NAMALWA (cell line): ENCODE results near the gene PCNX1.
"Not testable (repeated sequence)": the region's sequence is repeated elsewhere in the genome, so short reads cannot be mapped to it uniquely, and the experiment has no call there.

Experiments
- DNase-seq: peaks from one replicate; pipeline ENCODE4 v3.0.0-alpha.2; 2015; ENCODE audit warnings: low spot score

Gene PCNX1

GRCh38 chr14:70916300-70916699, 9.0 kb downstream of the PCNX1 start:
- DNase-seq: no peak

- DNase-seq: no peak
These were observed 9.5 kb downstream of the PCNX1 start for GRCh38 chr14:70916799-70917198.

- DNase-seq: no peak
These were observed 10.4 kb downstream of the PCNX1 start for GRCh38 chr14:70917633-70918032.

GRCh38 chr14:70919774-70920173, 12.5 kb downstream of the PCNX1 start:
- DNase-seq: no peak

- DNase-seq: no peak
These were observed 13.3 kb downstream of the PCNX1 start for GRCh38 chr14:70920608-70921007.

GRCh38 chr14:70921669-70922068, 14.4 kb downstream of the PCNX1 start:
- DNase-seq: no peak

- DNase-seq: no peak
These were observed 17.3 kb downstream of the PCNX1 start for GRCh38 chr14:70924521-70924920.

GRCh38 chr14:70926235-70926830, 19.1 kb downstream of the PCNX1 start:
- no peak for DNase-seq

- no peak for DNase-seq
These were observed 23.7 kb downstream of the PCNX1 start for GRCh38 chr14:70931008-70931407.

GRCh38 chr14:70934084-70934483, 26.8 kb downstream of the PCNX1 start:
- no peak for DNase-seq

GRCh38 chr14:70934502-70935134, 27.4 kb downstream of the PCNX1 start:
- no peak for DNase-seq

GRCh38 chr14:70935135-70935534, 27.9 kb downstream of the PCNX1 start:
- DNase-seq: no peak

GRCh38 chr14:70939693-70940092, 32.4 kb downstream of the PCNX1 start:
- not testable (repeated sequence) for DNase-seq

- not testable (repeated sequence) for DNase-seq
These were observed 34.5 kb downstream of the PCNX1 start for GRCh38 chr14:70941637-70942341.

- DNase-seq: no peak
These were observed 35.1 kb downstream of the PCNX1 start for GRCh38 chr14:70942342-70942706.

GRCh38 chr14:70942721-70943120, 35.5 kb downstream of the PCNX1 start:
- DNase-seq: not testable (repeated sequence)

GRCh38 chr14:70943838-70944237, 36.6 kb downstream of the PCNX1 start:
- no peak for DNase-seq

- no peak for DNase-seq
These were observed 40.5 kb downstream of the PCNX1 start for GRCh38 chr14:70947739-70948138.

- DNase-seq: no peak
These were observed 45.2 kb downstream of the PCNX1 start for GRCh38 chr14:70952485-70952884.

GRCh38 chr14:70954068-70954467, 46.8 kb downstream of the PCNX1 start:
- DNase-seq: no peak

GRCh38 chr14:70955543-70956480, 48.6 kb downstream of the PCNX1 start:
- DNase-seq: peak; percentile 24

- no peak for DNase-seq
These were observed 49.3 kb downstream of the PCNX1 start for GRCh38 chr14:70956511-70956910.
